Femur (tissue), 1 donor: ENCODE results near the gene EXOC3.
A peak's percentile ranks its signal among the peaks of the same experiment; 100 is the strongest.

ENCODE experiments used
- DNase-seq: peaks from one replicate; pipeline ENCODE4 v3.0.0-alpha.2; 2017

The EXOC3 gene

GRCh38 chr5:440401-441201 is 2.4 kb upstream of the EXOC3 start:
- peak; percentile 13 for DNase-seq

GRCh38 chr5:441996-442334 is 1.0 kb upstream of the EXOC3 start:
- DNase-seq = no peak

- no peak for DNase-seq
These were observed 519 bp downstream of the EXOC3 start for GRCh38 chr5:443239-444151.

- DNase-seq = peak; percentile 9
These were observed 1.2 kb downstream of the EXOC3 start for GRCh38 chr5:444226-444625.

GRCh38 chr5:445591-445990 is 2.6 kb downstream of the EXOC3 start:
- DNase-seq = no peak

- DNase-seq = peak; percentile 10
These were observed 3.3 kb downstream of the EXOC3 start for GRCh38 chr5:446066-446882.

GRCh38 chr5:446883-447263 is 3.9 kb downstream of the EXOC3 start:
- peak; percentile 13 for DNase-seq

- DNase-seq = peak; percentile 14
These were observed 4.5 kb downstream of the EXOC3 start for GRCh38 chr5:447501-447900.

GRCh38 chr5:448061-448765 is 5.2 kb downstream of the EXOC3 start:
- DNase-seq = peak; percentile 48

- DNase-seq = no peak
These were observed 5.8 kb downstream of the EXOC3 start for GRCh38 chr5:448766-449090.

- DNase-seq = no peak
These were observed 6.2 kb downstream of the EXOC3 start for GRCh38 chr5:449151-449550.

GRCh38 chr5:451587-452458 is 8.8 kb downstream of the EXOC3 start:
- DNase-seq = no peak

GRCh38 chr5:452978-453710 is 10.2 kb downstream of the EXOC3 start:
- peak; percentile 24 for DNase-seq

GRCh38 chr5:453725-454481 is 10.9 kb downstream of the EXOC3 start:
- peak; percentile 11 for DNase-seq

- no peak for DNase-seq
These were observed 12.0 kb downstream of the EXOC3 start for GRCh38 chr5:454936-455335.

- DNase-seq = peak; percentile 10
These were observed 12.8 kb downstream of the EXOC3 start for GRCh38 chr5:455806-456205.

- DNase-seq = peak; percentile 8
These were observed 13.6 kb downstream of the EXOC3 start for GRCh38 chr5:456351-457194.

GRCh38 chr5:457195-457961 is 14.4 kb downstream of the EXOC3 start:
- peak; percentile 12 for DNase-seq
